ENCODE results near the gene CEACAM21.

GRCh38 chr19:41588497-41589209 lies 12.7 kb downstream of the CEACAM21 start:
- TF ChIP-seq CTCF (IDR thresholded peaks at IDR 0.05; ENCODE audit: low read length) (no peak), EZH2phosphoT487 (IDR thresholded peaks at IDR 0.05; ENCODE audit: low read length) (no peak), EZH2 (optimal IDR thresholded peaks at IDR 0.05; ENCODE audit: low read depth, low read length) (no peak)
